A673 (cell line): Measurements from ENCODE around the gene NNMT. TPM values are rescaled to one million over a fixed set of nuclear protein-coding genes. Genes with fewer than 3 reads are reported as not detected.

Source experiments
- BruUV-seq: library from RNA; stranded (reverse); fragments of 400-500 nt; replicated peaks from 2 replicates; lab custom pipeline; 2021; lab: Mats Ljungman, UMichigan
- CTCF ChIA-PET: fragments of 300-600 bp; sonication (Branson Sonifier 250); formaldehyde crosslinking; loops from one replicate; lab custom pipeline; 2022; ENCODE audit warnings: antibody characterized with exemption; lab: Charles Lee
- POLR2A ChIA-PET: fragments of 300-600 bp; sonication (Branson Sonifier 250); formaldehyde crosslinking; loops from one replicate; lab custom pipeline; 2022; ENCODE audit warnings: antibody characterized with exemption; ENCODE audit not compliant: low non-redundant PET; lab: Charles Lee
- DNase-seq: peaks from one replicate; pipeline ENCODE4 v3.0.0-alpha.2; 2015; ENCODE audit warnings: low spot score
- H3K27ac ChIP-seq: fragments of 200-600 bp; sonication (generic); 2 replicates; pipeline ENCODE4 v1.5.1; 2016; ENCODE audit warnings: mixed run types, low read depth, mild to moderate bottlenecking, mixed read lengths, antibody characterized with exemption, low read length; ENCODE audit not compliant: poor library complexity, severe bottlenecking
- H3K27me3 ChIP-seq: fragments of 200-600 bp; sonication (generic); replicated peaks from 2 replicates; pipeline ENCODE4 v1.6.1; 2017; ENCODE audit warnings: mixed run types, low read depth, mild to moderate bottlenecking, mixed read lengths, antibody characterized with exemption, low read length; ENCODE audit not compliant: insufficient read depth, poor library complexity
- H3K36me3 ChIP-seq: fragments of 200-600 bp; sonication (generic); 2 replicates; pipeline ENCODE4 v1.6.1; 2016; ENCODE audit warnings: mixed run types, mild to moderate bottlenecking, mixed read lengths, antibody characterized with exemption, low read length; ENCODE audit not compliant: insufficient read depth, poor library complexity, severe bottlenecking
- H3K4me1 ChIP-seq: fragments of 200-600 bp; sonication (generic); 2 replicates; pipeline ENCODE4 v1.6.1; 2017; ENCODE audit warnings: mixed run types, mild to moderate bottlenecking, mixed read lengths, antibody characterized with exemption, low read length; ENCODE audit not compliant: insufficient read depth, poor library complexity, severe bottlenecking
- H3K4me3 ChIP-seq: fragments of 200-600 bp; sonication (generic); 2 replicates; pipeline ENCODE4 v1.5.1; 2016; ENCODE audit warnings: low read depth, mixed run types, mild to moderate bottlenecking, mixed read lengths, low read length; ENCODE audit not compliant: poor library complexity, severe bottlenecking
- H3K9me3 ChIP-seq: fragments of 200-600 bp; sonication (generic); 2 replicates; pipeline ENCODE4 v1.6.1; 2016; ENCODE audit warnings: mixed run types, low read depth, mild to moderate bottlenecking, mixed read lengths, antibody characterized with exemption, low read length; ENCODE audit not compliant: poor library complexity, severe bottlenecking
- CTCF ChIP-seq: fragments of 300-800, 200-600 bp; sonication (generic); conservative IDR thresholded peaks from 2 replicates; pipeline ENCODE4 v1.5.1; 2017; ENCODE audit warnings: low read depth, mild to moderate bottlenecking, antibody characterized with exemption, low read length, moderate library complexity, mixed read lengths
- EZH2 ChIP-seq: fragments of 200-600 bp; sonication (generic); IDR thresholded peaks from 2 replicates; pipeline ENCODE4 v1.6.1; 2017; ENCODE audit warnings: borderline replicate concordance, low read depth, mild to moderate bottlenecking, mixed read lengths, antibody characterized with exemption, low read length; ENCODE audit not compliant: poor library complexity, severe bottlenecking
- intact Hi-C: fragments of 100-400 bp; cut with micrococcal nuclease; formaldehyde crosslinking; loops from one replicate; pipeline ENCODE4 v1.10.0; 2022; ENCODE audit not compliant: unreplicated experiment
- total RNA-seq: library from RNA; stranded (reverse); gene quantifications from 2 replicates; pipeline ENCODE4 v1.2.3, GENCODE V29; 2021

The NNMT gene
- total RNA-seq, 1 experiment from 2014 or later, result 0.64 TPM

GRCh38 chr11:114258696-114259095, 37.5 kb upstream of the NNMT start:
- no peaks in the 10 kb centered on the region for H3K27me3 ChIP-seq
- H3K36me3 ChIP-seq, result no peaks in the 10 kb centered on the region
- no peaks in the 10 kb centered on the region for H3K9me3 ChIP-seq
- POLR2A ChIA-PET, result interaction anchor here (0.6 kb wide), 1 partner anchor 389 kb away, joined by 4 read pairs; no protein-coding TSS in a partner anchor
- H3K27ac ChIP-seq, result no peak overlapping the region
- BruUV-seq, result no TSS peak
- no peak for DNase-seq
- TF ChIP-seq CTCF, result no peak
- no peak overlapping the region for H3K4me3 ChIP-seq
- CTCF ChIA-PET, result interaction anchor here (0.7 to 5.4 kb wide), 3 partner anchors 157 to 363 kb away, joined by 6 to 80 read pairs (median 71); no protein-coding TSS in a partner anchor
- peaks cover 23% of the 10 kb centered on the region for H3K4me1 ChIP-seq
- intact Hi-C loops, result loop anchor here (1.0 kb wide), 1 partner anchor 259 kb away; no protein-coding TSS in a partner anchor

GRCh38 chr11:114259124-114259526, 37.1 kb upstream of the NNMT start:
- Histone ChIP-seq H3K4me1 (peaks cover 23% of the 10 kb centered on the region), H3K27ac (no peak overlapping the region), H3K36me3 (no peaks in the 10 kb centered on the region), H3K27me3 (no peaks in the 10 kb centered on the region), H3K9me3 (no peaks in the 10 kb centered on the region), H3K4me3 (no peak overlapping the region)
- intact Hi-C loops, result loop anchor here (1.0 kb wide), 1 partner anchor 260 kb away; no protein-coding TSS in a partner anchor
- DNase-seq, result no peak
- ChIA-PET CTCF (interaction anchor here (0.5 to 5.4 kb wide), 6 partner anchors 157 to 667 kb away, joined by 4 to 80 read pairs (median 8); no protein-coding TSS in a partner anchor), POLR2A (interaction anchor here (0.6 kb wide), 1 partner anchor 388 kb away, joined by 4 read pairs; no protein-coding TSS in a partner anchor)
- TF ChIP-seq CTCF (no peak), EZH2 (no peak)
- BruUV-seq, result no TSS peak

GRCh38 chr11:114259551-114259983, 36.6 kb upstream of the NNMT start:
- no TSS peak for BruUV-seq
- POLR2A ChIA-PET, result interaction anchor here (0.6 kb wide), 1 partner anchor 183 kb away, joined by 4 read pairs; no protein-coding TSS in a partner anchor
- Histone ChIP-seq H3K36me3 (no peaks in the 10 kb centered on the region), H3K9me3 (no peaks in the 10 kb centered on the region), H3K4me3 (no peak overlapping the region), H3K27me3 (no peaks in the 10 kb centered on the region), H3K27ac (peak overlapping the region; percentile 3), H3K4me1 (peaks cover 23% of the 10 kb centered on the region)
- TF ChIP-seq CTCF, result no peak
- no peak for TF ChIP-seq EZH2
- CTCF ChIA-PET, result interaction anchor here (0.5 to 5.4 kb wide), 8 partner anchors 199 to 667 kb away, joined by 3 to 80 read pairs (median 9); no protein-coding TSS in a partner anchor
- intact Hi-C loops, result loop anchor here (1.0 kb wide), 1 partner anchor 260 kb away; no protein-coding TSS in a partner anchor
- peak; percentile 83 for DNase-seq
